HepG2 (cell line): ENCODE measurements around the gene COMT. TPM values are rescaled to one million over a fixed set of nuclear protein-coding genes. Genes with fewer than 3 reads are reported as not detected.

Source experiments
- ATAC-seq: fragments of 200-7000 bp; cut with Tn5 transposase; 3 replicates; pipeline ENCODE4 v1.9.1; 2020; ENCODE audit warnings: mild to moderate bottlenecking, moderate library complexity
- BruUV-seq: library from RNA; stranded (reverse); fragments of 400-500 nt; replicated peaks from 2 replicates; lab custom pipeline; 2021; lab: Mats Ljungman, UMichigan
- CTCF ChIA-PET: fragments of 300-600 bp; formaldehyde crosslinking; extraction: SDS; loops from one replicate; lab custom pipeline; 2021; ENCODE audit warnings: low total read pairs, inconsistent platforms, low intra/inter-chr PET ratio; lab: Yijun Ruan, JAX
- POLR2A ChIA-PET: fragments of 350-600 bp; sonication (Branson Sonifier 250); formaldehyde crosslinking; loops from one replicate; lab custom pipeline; 2020; ENCODE audit warnings: antibody characterized with exemption, inconsistent platforms; lab: Yijun Ruan, JAX
- DNase-seq: peaks from one replicate; pipeline ENCODE4 v3.0.0-alpha.2; 2015; ENCODE audit warnings: low spot score
- FAIRE-seq: peaks from 3 replicates; lab custom pipeline; 2011; peaks lifted over from hg19 to GRCh38; lab: Jason Lieb, UNC
- H2AFZ ChIP-seq: one replicate; pipeline ENCODE4 v1.6.1; 2011; ENCODE audit warnings: low read length, inconsistent platforms
- H3K27ac ChIP-seq: fragments of 300-600 bp; 3 replicates; pipeline ENCODE4 v1.8.0; 2011; ENCODE audit warnings: mixed run types, mild to moderate bottlenecking, mixed read lengths, low read length, inconsistent platforms; ENCODE audit not compliant: insufficient read depth; ENCODE audit errors: extremely low read length
- H3K27me3 ChIP-seq, 2 experiments: fragments of 200-600 bp in 1 of 2; 2 replicates in 1 of 2; 3 replicates in 1 of 2; pipeline versions ENCODE4 v1.6.0 to v1.8.0; 2011; ENCODE audit warnings: low read length in 2 of 2, mild to moderate bottlenecking in 2 of 2, moderate library complexity in 2 of 2, inconsistent platforms in 1 of 2; ENCODE audit not compliant: insufficient read depth in 2 of 2, control insufficient read depth in 1 of 2
- H3K36me3 ChIP-seq, 2 experiments: fragments of 200-600 bp in 1 of 2; replicated peaks in 1 of 2; 2 replicates in 1 of 2; 3 replicates in 1 of 2; pipeline versions ENCODE4 v1.5.1 to v1.8.0; 2011; ENCODE audit warnings: low read length in 2 of 2, inconsistent platforms in 1 of 2; ENCODE audit not compliant: insufficient read depth in 2 of 2, control insufficient read depth in 1 of 2
- H3K4me1 ChIP-seq: 2 replicates; pipeline ENCODE4 v1.5.1; 2012; ENCODE audit warnings: low read length, inconsistent platforms; ENCODE audit not compliant: insufficient read depth
- H3K4me2 ChIP-seq: 2 replicates; pipeline ENCODE4 v1.6.0; 2011; ENCODE audit warnings: low read depth, low read length, inconsistent platforms
- H3K4me3 ChIP-seq, 3 experiments: fragments of 200-600 bp in 1 of 3; sonication (generic), shearing (Covaris generic) in 1 of 3; replicated peaks in 1 of 3; 2 replicates each; pipeline ENCODE4 v1.5.1; 2011 to 2016; ENCODE audit warnings: low read length in 3 of 3, inconsistent platforms in 2 of 3, low read depth in 2 of 3, mild to moderate bottlenecking in 2 of 3, control low read depth in 1 of 3, mixed read lengths in 1 of 3; ENCODE audit not compliant: insufficient read depth in 1 of 3
- H3K79me2 ChIP-seq: one replicate; pipeline ENCODE4 v1.6.1; 2011; ENCODE audit warnings: low read length, inconsistent platforms; ENCODE audit not compliant: insufficient read depth
- H3K9ac ChIP-seq: 2 replicates; pipeline ENCODE4 v1.6.0; 2011; ENCODE audit warnings: mild to moderate bottlenecking, low read depth, low read length, inconsistent platforms; ENCODE audit not compliant: insufficient read depth
- H3K9me3 ChIP-seq: 2 replicates; pipeline ENCODE4 v1.5.1; 2012; ENCODE audit warnings: mild to moderate bottlenecking, low read length
- H4K20me1 ChIP-seq: 2 replicates; pipeline ENCODE4 v1.6.0; 2011; ENCODE audit warnings: inconsistent platforms, mild to moderate bottlenecking, low read length, moderate library complexity; ENCODE audit not compliant: insufficient read depth
- DMAP1 ChIP-seq: IDR thresholded peaks from 2 replicates; pipeline ENCODE4 v1.6.1; 2016
- MAFF ChIP-seq: IDR thresholded peaks from 2 replicates; pipeline ENCODE4 v1.6.1; 2011; ENCODE audit warnings: low read depth, low read length, improper control_type of control experiment
- SRSF4 ChIP-seq: fragments of 200-400 bp; formaldehyde crosslinking; IDR thresholded peaks from one replicate; pipeline ENCODE4 v1.6.1; 2018; ENCODE audit warnings: mild to moderate bottlenecking, low read depth, low read length, moderate library complexity; ENCODE audit not compliant: poor library complexity, severe bottlenecking
- TBP ChIP-seq: sonication (generic); formaldehyde crosslinking; IDR thresholded peaks from 2 replicates; pipeline ENCODE4 v1.5.0; 2020; ENCODE audit warnings: missing genetic modification reagents
- ZNF768 ChIP-seq: sonication (generic); formaldehyde crosslinking; IDR thresholded peaks from 2 replicates; pipeline ENCODE4 v1.4.0; 2020; ENCODE audit warnings: missing genetic modification reagents
- ZSCAN20 ChIP-seq: sonication (generic); formaldehyde crosslinking; IDR thresholded peaks from 2 replicates; pipeline ENCODE4 v1.4.0; 2020; ENCODE audit warnings: missing genetic modification reagents, mild to moderate bottlenecking, borderline replicate concordance
- WGBS: methylation state at CpG from one replicate; pipeline ENCODE4 v1.1.6; 2017; ENCODE audit warnings: low lambda C conversion rate; 5-methylcytosine and 5-hydroxymethylcytosine counted together
- in situ Hi-C: cut with HindIII; loops from 2 replicates; pipeline ENCODE4 v1.10.0; 2017; ENCODE audit warnings: low pct_unique_long_range_greater_than_20kb; ENCODE audit not compliant: extremely low pct_ligation_motif_present
- intact Hi-C: fragments of 100-400 bp; cut with micrococcal nuclease; formaldehyde crosslinking; loops from one replicate; pipeline ENCODE4 v1.10.0; 2022; ENCODE audit not compliant: unreplicated experiment
- polyA plus RNA-seq, 8 experiments: library from polyadenylated mRNA; depleted of rRNA in 3 of 8; stranded (reverse) in 7 of 8; unstranded in 1 of 8; fragments of >200 nt; fragmentation: Illumina TruSeq in 4 of 8; extraction: Trizol in 4 of 8; gene quantifications; 2 replicates each; pipeline versions ENCODE4 v1.2.1 to v1.2.3, GENCODE V29; 2011 to 2016; ENCODE audit warnings: low read depth in 4 of 8, missing spikeins in 1 of 8, mixed read lengths in 1 of 8; ENCODE audit not compliant: insufficient read depth in 1 of 8
- total RNA-seq, 5 experiments: library from RNA; depleted of rRNA; stranded (reverse); fragments of >200 nt; fragmentation: Illumina TruSeq; extraction: Trizol; gene quantifications; 2 replicates each; pipeline ENCODE4 v1.2.3, GENCODE V29; 2016; ENCODE audit warnings: low read depth in 1 of 5
- TF ChIP-seq, protein P1 (sequence below): IDR thresholded peaks from 2 replicates; pipeline ENCODE4 v1.6.1; 2016; ENCODE audit warnings: missing genetic modification reagents, missing compliant biosample characterization
- TF ChIP-seq, protein P2 (sequence below): IDR thresholded peaks from 2 replicates; pipeline ENCODE4 v1.6.1; 2018; ENCODE audit warnings: missing genetic modification reagents
- TF ChIP-seq, protein P3 (sequence below): sonication (generic); formaldehyde crosslinking; IDR thresholded peaks from 2 replicates; pipeline ENCODE4 v1.8.0; 2022; ENCODE audit warnings: mild to moderate bottlenecking, missing genetic modification reagents

The COMT gene
- total and polyA plus RNA-seq, 2 of the 13 experiments (the other 11 are each of a cell fraction or from before 2014, with no cell fraction given) = 156 to 162 TPM

DNA sequence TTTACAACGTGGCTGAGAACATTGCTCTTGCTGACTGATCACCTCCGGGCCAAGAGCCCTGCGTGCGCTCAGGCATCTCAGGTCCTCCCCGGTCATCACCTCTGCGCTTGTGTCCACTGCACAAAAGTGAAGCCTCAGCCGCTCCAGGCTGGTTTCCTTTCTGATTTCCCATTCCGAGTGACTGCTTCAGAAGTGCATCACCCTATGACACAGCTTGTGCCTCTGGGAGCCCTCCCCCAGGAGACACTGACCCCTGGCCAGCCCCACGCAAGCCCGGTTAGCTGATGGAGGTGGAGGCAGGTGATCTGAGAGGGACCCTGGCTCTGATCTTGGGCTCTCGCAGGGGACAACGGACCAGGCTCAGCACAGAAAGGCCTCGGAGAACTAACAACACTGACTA, 48.6 kb upstream of the COMT start (continued):
- TF ChIP-seq SRSF4 (no peak), ZSCAN20 (CRISPR knock-in tag) (no peak), TBP (CRISPR knock-in tag) (no peak), DMAP1 (CRISPR knock-in tag) (no peak)
- TF ChIP-seq, protein P1, sequence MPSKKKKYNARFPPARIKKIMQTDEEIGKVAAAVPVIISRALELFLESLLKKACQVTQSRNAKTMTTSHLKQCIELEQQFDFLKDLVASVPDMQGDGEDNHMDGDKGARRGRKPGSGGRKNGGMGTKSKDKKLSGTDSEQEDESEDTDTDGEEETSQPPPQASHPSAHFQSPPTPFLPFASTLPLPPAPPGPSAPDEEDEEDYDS (CRISPR knock-in tag) = no peak
- TF ChIP-seq, protein P2, sequence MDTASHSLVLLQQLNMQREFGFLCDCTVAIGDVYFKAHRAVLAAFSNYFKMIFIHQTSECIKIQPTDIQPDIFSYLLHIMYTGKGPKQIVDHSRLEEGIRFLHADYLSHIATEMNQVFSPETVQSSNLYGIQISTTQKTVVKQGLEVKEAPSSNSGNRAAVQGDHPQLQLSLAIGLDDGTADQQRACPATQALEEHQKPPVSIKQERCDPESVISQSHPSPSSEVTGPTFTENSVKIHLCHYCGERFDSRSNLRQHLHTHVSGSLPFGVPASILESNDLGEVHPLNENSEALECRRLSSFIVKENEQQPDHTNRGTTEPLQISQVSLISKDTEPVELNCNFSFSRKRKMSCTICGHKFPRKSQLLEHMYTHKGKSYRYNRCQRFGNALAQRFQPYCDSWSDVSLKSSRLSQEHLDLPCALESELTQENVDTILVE (CRISPR knock-in tag) = no peak
- TF ChIP-seq, protein P3, sequence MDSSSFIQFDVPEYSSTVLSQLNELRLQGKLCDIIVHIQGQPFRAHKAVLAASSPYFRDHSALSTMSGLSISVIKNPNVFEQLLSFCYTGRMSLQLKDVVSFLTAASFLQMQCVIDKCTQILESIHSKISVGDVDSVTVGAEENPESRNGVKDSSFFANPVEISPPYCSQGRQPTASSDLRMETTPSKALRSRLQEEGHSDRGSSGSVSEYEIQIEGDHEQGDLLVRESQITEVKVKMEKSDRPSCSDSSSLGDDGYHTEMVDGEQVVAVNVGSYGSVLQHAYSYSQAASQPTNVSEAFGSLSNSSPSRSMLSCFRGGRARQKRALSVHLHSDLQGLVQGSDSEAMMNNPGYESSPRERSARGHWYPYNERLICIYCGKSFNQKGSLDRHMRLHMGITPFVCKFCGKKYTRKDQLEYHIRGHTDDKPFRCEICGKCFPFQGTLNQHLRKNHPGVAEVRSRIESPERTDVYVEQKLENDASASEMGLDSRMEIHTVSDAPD = no peak

DNA sequence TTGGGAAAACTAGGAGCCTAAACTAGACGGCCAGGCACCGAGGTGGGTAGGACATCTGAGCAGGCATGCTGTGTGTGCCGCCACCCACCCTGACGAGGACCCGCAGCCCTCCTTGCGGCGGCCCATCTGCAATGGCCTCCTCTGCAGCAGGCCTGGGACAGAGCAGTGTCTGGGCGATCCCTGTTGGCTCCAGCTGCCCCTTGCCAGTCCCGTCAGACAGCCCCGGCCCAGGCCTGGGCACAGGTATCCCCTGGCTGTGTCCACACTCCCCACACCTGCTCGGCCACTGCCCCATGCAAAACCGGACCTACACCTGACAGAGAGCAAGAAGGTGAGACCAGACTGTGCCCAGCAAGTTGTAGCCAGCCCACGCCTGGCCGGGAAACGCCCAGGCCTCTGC, 48.2 kb upstream of the COMT start:
- Histone ChIP-seq H3K4me2 (no peak overlapping the region), H3K9ac (no peak overlapping the region), H3K9me3 (no peaks in the 10 kb centered on the region), H3K27me3 (no peaks in the 10 kb centered on the region), H2AFZ (no peak overlapping the region), H4K20me1 (no peaks in the 10 kb centered on the region), H3K79me2 (no peaks in the 10 kb centered on the region), H3K4me1 (peaks cover 42% of the 10 kb centered on the region), H3K4me3 (no peak overlapping the region), H3K36me3 (peaks cover 6 to 15% of the 10 kb centered on the region in 2 experiments; a peak in 3 of 5 replicates), H3K27ac (peak overlapping the region; percentile 27)
- intact Hi-C loops (loop anchor here (5.0 kb wide), 1 partner anchor 71 kb away; no protein-coding TSS in a partner anchor), in situ Hi-C loops (no loop called here)
- POLR2A ChIA-PET = no interaction called here
- DNase-seq (no peak), FAIRE-seq (no peak), ATAC-seq (no peak)
- TF ChIP-seq MAFF (no peak), ZNF768 (peak; percentile 13; the same call in 1 of the 2 replicates)
- CTCF ChIA-PET = no interaction called here
- BruUV-seq = no TSS peak
- 100% methylated on average over 4 of the region's 15 CpGs for WGBS
